HG03108 (cell line): ENCODE data around the gene C16orf82.

Experiments
- ATAC-seq: cut with Tn5 transposase; IDR thresholded peaks from one replicate; pipeline ENCODE4 v1.9.1; 2021; ENCODE audit warnings: moderate library complexity; ENCODE audit not compliant: unreplicated experiment

C16orf82 gene

GRCh38 chr16:27066668-27067537, at the start of gene C16orf82:
C16orf82 (plus strand) TSS chr16:27066927.
- ATAC-seq = no peak

DNA sequence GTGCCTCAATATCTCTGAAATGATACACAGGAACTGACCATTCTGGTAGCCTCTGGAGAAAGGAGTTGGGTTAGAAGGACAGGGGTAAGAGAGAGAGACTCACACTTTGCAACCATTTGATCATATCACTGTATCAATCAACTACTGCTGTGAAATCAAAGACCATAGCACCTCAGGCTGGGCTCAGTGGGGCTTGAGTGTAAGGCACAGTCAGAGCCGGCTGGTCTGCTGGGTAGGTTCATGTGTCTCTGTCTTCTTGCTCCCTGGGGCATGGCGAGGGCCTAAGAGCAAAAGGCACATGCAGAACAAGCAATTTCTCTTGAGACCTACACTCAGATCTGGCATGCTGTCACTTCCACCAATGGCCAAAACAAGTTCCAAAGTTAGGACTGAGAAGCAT, 46.7 kb upstream of the C16orf82 start:
- no peak for ATAC-seq

DNA sequence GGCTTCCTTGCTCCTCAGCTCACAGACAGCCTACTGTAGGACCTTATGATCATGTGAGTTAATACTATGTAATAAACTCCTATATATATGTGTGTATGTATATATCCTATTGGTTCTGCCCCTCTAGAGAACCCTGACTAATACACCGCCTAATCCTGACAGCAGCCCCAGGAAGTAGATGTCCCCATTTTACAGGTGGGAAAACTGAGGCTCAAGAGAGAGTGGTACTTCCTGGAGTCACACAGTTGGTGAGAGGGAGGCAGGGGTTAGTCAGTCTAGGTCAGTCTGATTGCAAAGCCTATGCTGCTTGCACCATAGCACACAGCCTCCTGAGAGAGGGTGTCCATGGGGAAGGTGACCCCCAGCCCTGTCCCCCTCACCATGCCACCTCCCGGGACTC, 42.7 kb upstream of the C16orf82 start:
- no peak for ATAC-seq

DNA sequence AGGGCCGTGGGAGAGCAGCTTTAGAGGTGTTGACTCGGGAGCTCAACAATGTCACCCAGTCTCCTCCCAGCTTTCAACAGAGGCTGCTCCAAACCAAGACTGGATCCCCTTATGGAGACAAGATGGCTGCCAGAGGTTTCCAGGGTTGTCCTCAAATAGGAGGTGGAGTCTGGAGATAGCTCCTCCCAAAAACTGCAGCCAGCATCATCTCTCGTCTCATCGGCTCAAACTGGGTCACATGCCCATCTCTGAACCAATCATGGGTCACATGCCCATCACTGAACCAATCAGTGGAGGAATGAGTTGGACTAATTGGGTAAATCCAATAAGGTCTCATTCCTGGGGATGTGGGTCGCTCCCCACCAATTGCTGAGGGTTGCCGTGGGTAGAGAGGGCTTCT, 41.1 kb upstream of the C16orf82 start:
- ATAC-seq = no peak

DNA sequence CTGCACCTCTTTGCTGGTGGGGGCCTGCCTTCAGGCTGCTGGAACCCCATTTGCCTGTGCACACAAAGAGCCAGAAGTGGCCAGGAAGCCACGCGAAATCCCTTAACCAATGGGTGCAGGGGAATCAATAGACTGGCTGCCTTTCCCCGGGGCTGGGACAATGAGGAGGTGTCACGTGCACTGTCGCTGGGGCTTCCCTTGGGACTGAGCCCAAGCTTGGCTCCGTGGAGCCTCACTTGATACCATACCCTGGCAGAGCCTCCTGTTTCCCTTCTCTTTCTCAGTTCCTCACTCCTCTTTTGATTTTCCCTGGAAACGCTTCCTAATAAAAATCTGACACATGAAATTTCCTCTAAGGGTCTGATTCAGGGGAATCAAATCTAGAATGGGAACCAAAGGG, 38.8 kb upstream of the C16orf82 start:
- no peak for ATAC-seq

- no peak for ATAC-seq
Observed at GRCh38 chr16:27028591-27029110, 38.1 kb upstream of the C16orf82 start.

GRCh38 chr16:27029525-27029924, 37.2 kb upstream of the C16orf82 start:
- ATAC-seq = no peak

DNA sequence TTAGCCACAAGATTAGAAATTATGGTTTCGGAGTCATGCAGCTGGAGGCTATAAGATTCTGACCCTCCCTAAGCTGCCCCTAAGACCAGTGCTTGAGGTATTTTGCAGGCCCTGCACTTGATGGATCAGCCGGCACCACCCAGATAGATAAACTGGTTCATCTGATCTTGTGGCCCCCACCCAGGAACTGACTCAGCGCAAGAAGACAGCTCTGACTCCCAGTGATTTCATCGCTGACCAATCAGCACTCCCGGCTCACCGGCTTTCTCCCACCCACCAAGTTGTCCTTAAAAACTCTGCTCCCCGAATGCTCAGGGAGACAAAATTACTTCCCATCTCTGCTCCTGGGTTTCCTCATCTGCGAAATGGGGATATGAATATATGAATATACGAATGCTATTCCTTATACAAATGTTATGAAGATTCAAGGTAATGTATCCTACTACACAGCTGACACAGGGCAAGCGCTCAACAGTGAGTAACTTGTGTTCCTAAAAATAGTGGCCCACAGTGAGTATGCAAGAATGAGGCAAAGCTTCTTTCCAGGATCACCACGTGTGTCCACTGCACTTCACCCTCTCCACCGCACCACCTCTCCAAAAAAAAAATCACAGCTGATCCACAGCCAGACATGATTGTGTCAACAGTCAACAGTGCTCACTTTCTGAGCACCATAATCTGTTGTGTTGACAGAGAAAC, 33.3 kb upstream of the C16orf82 start:
- no peak for ATAC-seq

GRCh38 chr16:27040732-27041131, 26.0 kb upstream of the C16orf82 start:
- ATAC-seq = no peak

DNA sequence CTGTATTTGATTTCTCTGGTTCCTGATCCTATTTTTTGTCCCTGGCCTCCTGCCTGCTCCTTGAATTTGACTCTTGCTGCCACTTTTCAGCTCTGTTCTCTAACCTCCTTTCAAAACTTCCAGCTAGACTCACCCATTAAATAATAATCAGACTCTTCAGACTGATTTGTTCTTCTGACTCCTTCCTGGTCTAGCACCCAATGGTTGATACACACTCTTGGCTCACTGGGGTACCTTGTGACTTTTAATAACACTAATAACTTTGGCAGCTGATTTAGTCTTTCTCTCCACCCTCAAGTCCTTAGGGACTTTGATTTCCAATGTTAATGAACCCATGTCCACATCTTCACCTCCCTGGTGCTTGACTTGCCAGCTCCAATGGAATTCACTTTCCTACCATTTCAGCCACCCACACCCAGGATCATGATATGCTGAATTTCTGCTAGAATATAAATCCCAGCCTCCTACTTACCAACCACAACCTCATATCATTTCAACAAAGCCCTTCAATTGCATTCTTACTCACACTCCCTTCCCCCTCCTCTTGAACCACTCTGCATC, 19.7 kb upstream of the C16orf82 start:
- no peak for ATAC-seq

DNA sequence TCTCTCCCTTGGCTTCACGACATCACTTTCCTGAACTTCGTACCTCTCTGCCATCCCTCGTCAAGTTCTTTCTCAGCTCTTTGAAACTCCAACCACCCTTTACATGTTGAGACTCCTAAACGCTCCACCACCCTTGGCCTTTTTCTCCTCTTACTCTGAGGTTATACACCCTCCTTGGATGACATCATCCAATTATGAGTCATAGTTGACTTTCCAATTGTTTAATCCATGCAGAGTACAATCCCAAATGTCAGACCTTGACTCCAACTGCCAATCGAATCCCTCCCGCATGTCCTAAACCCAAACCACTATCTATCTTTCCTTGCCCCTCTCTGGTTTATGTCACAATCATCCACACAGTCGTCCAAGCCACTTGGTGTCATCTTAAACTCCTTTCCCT, 18.4 kb upstream of the C16orf82 start:
- no peak for ATAC-seq

- ATAC-seq = no peak
Observed at GRCh38 chr16:27049117-27049516, 17.6 kb upstream of the C16orf82 start.

DNA sequence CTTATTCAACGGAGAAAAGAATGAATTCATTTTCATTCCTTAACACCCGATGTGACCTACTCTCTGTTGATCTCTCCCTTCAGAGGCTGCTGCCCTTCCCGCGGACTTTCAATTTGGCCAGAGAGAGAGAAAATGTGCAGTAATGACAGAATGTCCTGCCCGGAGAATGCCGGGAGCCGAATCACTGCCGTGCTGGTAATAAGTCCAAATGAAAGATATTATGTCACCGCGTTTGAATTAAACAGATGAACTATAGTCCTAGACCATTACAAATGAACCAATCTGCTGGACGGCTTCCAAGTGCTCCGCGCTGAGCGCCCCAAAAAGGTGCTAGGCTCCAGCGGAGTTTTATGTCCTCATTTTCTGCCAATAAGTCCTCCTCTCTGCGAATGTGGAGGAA, 14.7 kb upstream of the C16orf82 start:
- no peak for ATAC-seq

DNA sequence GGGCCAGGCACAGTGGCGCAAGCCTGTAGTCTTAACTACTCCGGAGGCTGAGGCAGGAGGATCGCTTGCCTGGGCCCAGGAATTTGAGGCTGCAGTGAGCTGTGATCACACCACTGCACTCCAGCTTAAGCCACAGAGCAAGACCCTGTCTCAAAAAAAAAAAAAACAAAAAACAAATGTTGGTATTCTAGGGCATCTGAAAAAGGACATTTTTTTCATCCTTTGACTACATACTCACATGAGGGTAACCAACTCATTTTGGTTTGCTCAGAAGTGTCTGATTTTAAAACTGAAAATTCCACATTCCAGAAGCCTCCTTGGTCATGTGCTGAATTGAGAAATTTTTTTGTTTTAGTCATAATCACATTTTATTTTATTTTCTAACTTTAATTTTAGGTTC, 12.7 kb upstream of the C16orf82 start:
- ATAC-seq = no peak

- no peak for ATAC-seq
Observed at GRCh38 chr16:27058299-27058698, 8.4 kb upstream of the C16orf82 start.

GRCh38 chr16:27070776-27071175, 4.0 kb downstream of the C16orf82 start:
- no peak for ATAC-seq

DNA sequence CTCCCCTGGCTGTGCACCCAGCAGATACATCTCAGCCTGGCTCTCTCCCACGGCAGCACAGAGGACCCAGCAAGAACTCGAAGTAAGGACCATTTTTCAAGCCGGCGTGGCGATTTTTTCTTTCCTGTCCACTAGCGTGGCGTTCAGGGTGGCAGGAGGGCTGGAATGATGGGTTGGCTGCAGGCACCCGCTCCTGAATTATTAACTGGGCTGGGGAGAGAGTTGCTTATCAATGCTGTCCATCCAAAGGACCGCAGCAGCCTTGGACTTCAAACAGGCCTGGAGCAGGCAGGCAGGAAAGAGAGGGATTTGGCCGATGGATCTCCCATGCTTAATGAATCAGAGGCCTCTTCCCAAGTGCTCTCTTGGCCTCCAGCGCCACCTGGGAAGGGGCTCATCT, 7.0 kb downstream of the C16orf82 start:
- ATAC-seq = no peak

GRCh38 chr16:27080895-27081294, 14.2 kb downstream of the C16orf82 start:
- ATAC-seq = no peak

- ATAC-seq = no peak
Observed at GRCh38 chr16:27083861-27084261, 17.1 kb downstream of the C16orf82 start.

DNA sequence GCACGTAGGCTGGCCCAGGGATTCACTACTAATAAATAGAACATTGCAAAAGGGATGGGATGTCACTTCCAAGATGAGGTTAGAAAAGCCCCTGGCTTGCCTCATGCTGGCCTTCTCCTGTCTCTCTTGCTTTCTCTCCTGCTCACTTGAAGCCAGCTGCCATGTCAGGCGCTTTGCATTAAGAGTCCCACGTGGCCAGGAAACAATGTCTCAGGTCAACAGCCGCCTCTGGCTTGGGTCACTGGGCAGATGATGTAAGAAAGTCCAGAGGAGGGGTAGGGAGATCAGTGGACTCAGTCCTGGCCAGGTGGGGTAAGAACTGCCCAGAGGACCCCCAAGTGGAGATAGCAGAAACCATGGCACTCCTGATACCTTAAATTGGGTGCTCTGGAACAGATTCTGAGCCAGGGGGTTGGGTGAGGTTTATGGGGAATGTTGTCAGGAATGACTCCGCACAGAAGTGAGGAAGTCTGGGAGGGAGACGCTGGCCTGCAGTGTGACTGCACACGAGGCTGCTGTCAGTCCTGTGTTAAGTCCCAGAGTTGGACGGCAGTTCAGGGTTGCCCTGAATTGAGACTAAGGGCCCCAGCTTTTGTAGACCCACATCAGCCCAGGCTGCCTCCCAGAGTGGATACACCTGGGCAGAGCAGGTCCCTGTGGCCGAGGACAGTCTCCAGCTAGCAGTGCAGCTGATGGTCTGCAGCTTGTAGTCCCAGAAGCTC, 17.7 kb downstream of the C16orf82 start:
- no peak for ATAC-seq

DNA sequence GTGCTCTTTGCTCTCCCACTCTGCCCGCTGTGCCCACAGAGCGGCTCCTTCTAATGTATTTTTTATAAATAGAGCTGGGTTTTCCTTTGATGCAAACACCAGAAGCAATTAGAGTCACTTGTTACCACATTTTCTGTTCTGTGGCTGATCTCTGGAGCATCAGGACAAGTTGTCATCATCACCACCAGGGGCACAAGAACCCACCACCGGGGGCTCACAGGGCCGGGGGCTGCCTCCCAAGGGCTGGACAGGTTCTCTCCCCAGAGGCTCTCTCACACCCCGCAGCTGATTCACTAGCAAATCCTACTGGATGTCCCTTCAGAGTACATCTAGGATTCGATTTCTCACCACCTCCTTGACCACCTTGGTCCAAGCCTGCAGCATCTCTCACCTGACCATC, 18.5 kb downstream of the C16orf82 start:
- ATAC-seq = no peak
